Right renal cortex interstitium (tissue), 3 donors: Measurements from ENCODE around the gene SLC25A51. TPM values are rescaled to one million over a fixed set of nuclear protein-coding genes. Genes with fewer than 3 reads are reported as not detected.

Experiments used
- DNase-seq, 3 donors: peaks; one replicate each; pipeline ENCODE4 v3.0.0-alpha.2; 2013; ENCODE audit warnings: low read depth in 3 of 3, low spot score in 2 of 3
- polyA plus RNA-seq, 3 donors: library from polyadenylated mRNA; unstranded; fragments of 120-200 nt; gene quantifications; one replicate each; pipeline ENCODE4 v1.2.1, GENCODE V29; 2013; ENCODE audit not compliant: insufficient read length in 3 of 3

Gene SLC25A51
- polyA plus RNA-seq, 3 donors = 16.6 to 21.3 (median 20.0) TPM

GRCh38 chr9:37938121-37938891 lies 34.4 kb upstream of the SLC25A51 start:
- DNase-seq = peak in 2 of 3 donors; percentile 48 to 57

DNA sequence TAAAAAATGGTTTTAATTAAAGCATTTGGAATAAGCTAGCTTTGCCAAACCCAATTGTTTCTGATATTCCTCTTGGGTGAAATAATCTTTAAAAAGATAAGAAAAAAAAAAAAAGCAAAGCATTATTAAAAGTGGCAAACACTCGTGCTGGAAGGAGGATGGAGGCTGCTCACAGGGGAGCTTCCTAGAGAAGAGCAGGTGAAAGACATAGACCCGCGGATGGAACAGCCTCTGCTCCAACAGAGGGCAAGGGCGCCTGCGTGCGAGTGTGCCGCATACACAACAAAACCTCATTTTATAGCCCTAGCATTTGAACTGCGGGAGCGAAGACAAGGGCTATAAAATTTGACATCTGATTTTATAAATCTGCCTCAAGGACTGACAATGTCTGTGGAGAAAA lies 33.4 kb upstream of the SLC25A51 start:
- DNase-seq = no peak

DNA sequence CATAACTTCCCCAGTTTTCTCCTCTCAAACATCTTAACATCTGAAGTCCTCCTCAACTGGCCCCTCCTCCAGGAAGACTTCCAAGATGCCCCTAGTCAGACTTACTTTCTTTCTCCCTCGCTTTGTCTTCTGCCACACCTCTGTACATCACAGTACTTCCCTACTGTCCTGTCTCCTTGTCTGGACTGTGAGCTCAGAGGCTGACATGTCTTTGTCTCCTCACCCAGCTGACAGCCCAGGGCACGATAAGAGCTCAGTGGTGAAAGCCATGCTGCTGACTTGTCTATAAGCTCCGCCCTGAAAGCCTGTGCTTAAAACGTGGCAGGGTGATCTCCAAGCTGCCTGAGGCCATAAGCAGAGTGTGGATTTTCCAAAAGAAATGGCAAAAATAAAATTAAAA lies 33.0 kb upstream of the SLC25A51 start:
- DNase-seq = no peak

- no peak for DNase-seq
These were observed 32.4 kb upstream of the SLC25A51 start for GRCh38 chr9:37936376-37936775.

DNA sequence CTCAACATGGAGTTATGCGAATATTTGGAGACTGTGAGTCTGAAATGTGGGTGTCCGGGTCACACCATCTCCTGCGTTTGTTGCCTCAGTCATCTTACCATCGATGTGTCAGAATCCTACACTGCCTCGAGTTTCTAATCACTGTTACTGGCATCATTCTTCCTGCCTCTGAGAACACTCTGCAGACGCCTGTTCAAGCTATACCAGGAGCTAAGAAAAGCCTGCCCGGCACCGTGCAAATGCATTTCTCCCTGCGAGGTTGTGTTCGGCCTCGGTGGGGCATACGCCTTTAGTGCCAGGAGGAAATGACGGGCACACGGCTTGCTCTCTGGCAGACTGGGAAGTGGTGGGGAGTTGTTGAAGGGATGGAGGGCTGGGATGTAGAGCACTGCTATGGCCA lies 31.2 kb upstream of the SLC25A51 start:
- no peak for DNase-seq

- no peak for DNase-seq
These were observed 27.7 kb upstream of the SLC25A51 start for GRCh38 chr9:37931592-37931991.

DNA sequence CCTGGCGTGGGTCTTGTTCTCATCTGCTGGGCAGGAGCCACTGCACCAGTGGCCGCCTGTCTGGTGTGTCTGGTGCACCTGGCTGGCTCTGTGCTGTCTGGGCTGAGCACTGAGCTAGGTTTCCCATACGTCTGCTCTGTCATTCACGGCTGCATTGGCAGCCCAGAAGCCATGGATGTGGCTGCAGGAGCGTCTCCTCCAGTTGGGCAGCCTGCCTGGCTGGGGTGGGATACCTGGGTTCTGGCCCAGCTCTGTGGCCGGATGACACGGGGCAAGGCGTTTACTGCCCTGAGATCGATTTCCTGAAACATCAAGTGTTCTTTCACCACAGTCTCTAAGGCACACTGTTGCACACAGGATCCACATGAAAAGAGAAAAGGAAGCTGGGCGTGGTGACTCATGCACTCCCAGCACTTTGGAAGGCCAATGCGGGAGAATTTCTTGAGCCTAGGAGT lies 25.5 kb upstream of the SLC25A51 start:
- DNase-seq = no peak

GRCh38 chr9:37928552-37929430 lies 24.9 kb upstream of the SLC25A51 start:
- DNase-seq = no peak

- DNase-seq = no peak
These were observed 23.9 kb upstream of the SLC25A51 start for GRCh38 chr9:37927601-37928551.

DNA sequence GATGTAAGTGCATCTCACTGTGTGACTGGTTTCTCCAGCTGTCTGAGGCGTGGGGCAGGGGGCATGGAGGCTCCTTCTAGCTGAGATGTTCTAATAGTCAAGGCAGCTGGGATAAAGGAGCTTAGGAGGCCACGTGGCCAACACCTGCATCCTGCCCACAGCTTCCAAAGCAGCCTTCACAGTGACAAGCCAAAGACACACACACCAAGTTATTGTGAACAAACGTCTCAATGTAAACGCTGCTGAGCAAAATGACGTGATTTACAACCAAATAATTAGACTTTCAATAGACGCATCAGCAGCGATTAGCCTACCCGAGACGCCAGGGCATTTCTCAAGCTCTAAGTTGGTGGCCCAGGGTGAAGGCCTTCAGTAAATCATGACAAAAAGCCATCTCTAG lies 23.2 kb upstream of the SLC25A51 start:
- no peak for DNase-seq

GRCh38 chr9:37926737-37927118 lies 22.8 kb upstream of the SLC25A51 start:
- no peak for DNase-seq

- DNase-seq = no peak
These were observed 22.1 kb upstream of the SLC25A51 start for GRCh38 chr9:37925786-37926736.

- DNase-seq = no peak
These were observed 21.1 kb upstream of the SLC25A51 start for GRCh38 chr9:37925006-37925405.

DNA sequence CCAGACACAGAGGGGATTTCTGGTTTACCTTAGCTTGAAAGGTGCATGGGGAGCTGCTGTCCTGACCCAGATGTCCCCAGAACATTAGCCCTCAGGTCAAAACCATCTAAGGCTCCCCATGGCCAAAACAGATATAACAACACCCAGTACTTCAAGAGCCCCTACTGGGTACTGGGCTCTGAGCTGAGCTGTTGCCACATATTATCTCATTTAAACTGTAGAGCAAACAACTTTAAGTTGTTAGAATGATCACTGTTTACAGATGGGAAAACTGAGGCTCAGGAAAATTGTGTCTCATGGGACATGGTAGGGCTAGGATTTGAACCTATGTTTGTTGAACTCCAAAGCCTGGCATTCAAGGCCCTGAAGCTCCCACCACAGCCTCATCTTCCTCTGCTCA lies 20.6 kb upstream of the SLC25A51 start:
- no peak for DNase-seq

DNA sequence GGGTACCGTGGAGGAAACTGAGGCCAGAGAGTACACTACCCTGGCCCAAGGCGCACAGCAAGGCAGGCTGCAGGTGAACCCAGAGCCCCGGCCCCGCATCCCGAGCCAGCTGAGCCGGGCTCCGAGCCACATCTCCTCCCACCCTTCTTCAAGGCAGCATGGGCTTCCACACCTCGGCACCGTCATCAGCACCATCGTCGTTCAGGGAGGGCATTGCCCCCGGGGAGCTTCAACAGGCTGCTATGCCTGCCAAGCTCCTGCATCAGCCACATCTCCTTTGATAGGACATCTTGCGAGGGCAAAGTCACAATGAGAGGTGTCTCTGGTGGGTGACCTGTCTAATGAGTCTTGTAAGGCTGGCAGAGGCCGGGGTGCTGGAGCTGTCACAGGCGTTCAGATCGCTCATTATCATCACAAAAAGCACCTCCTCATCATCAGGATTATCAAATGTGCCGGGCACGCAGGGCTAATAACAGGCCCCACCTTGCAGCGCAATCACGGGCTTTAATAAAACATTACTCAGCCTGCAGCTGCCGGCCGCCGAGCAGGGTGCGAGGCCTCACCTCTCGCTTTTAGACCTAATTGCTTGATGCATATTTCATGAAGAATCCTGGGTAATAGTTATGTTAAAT lies 20.0 kb upstream of the SLC25A51 start:
- DNase-seq = no peak

DNA sequence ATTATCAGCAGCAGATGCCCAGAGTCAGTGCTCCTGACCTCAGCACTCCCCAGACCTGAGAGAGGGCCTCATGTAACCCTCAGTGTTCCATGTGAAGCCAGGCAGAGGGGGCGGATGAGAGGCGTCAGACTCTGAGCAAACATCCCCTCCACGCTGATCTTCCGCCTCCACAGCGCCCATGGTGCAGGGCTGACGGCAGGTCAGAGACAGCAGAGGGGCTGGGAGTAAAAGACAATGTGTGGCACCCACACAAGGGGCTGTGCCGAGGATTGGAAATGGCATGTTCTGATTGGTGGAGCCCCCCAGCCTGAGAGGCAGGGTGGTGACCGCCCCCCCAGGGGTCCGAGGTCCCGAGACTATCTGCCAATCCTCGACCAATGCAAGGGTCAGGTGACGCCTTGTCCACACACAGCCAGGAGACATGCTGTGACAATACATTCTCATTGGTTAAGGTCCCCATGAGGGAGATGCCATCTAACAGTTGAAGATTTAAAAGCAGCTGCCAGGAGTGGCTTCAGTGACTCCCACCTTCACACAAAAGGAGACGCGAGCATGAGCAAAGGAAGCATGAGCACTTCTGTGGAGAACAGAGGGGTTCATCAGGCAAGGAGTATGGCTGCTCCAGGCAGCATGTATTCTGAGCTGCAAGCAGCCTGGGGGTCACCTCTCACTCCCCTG lies 19.3 kb upstream of the SLC25A51 start:
- DNase-seq = no peak

GRCh38 chr9:37922363-37923117 lies 18.6 kb upstream of the SLC25A51 start:
- no peak for DNase-seq
